HG02885 (cell line): ENCODE results near the gene THAP6.

ENCODE experiments used
- ATAC-seq: cut with Tn5 transposase; IDR thresholded peaks from one replicate; pipeline ENCODE4 v1.9.1; 2021; ENCODE audit warnings: mild to moderate bottlenecking; ENCODE audit not compliant: unreplicated experiment, poor library complexity

THAP6 gene

DNA sequence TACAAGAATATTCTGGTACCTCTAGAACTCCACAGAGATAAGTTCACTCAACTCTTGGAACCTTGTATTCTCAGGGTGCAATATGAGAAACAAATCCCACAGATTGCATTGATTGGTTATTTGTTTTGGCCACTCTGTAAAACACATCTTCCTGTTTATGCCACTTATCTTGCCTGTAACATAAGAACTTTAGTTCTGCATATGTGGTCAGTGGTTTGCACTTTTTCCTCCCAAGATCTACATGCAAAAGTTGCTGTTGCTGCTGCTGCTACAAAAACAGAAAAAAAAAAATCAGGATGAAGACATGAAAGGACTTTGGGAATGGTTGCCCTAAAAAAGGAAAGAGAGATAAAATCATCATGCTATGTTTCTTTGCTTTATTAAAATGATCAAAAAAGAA lies 51.2 kb downstream of the THAP6 start:
- ATAC-seq, result no peak

DNA sequence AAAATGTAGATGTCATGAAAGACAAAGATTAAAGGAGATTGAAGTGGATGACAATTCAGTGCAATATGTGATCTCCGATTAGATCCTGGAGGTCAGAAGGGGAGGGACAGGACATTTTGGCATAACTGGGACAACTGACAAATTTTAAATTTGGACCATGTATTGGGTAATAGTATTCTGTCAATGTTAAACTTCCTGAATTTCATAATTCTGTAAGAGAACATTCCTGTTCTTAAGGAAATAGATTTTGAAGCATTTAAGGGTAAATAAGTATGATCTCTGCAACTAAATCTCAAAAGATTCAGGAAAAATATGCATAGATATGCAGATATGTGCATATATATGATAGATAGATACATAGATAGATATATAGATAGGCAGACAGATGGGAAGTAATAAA lies 52.6 kb downstream of the THAP6 start:
- ATAC-seq, result no peak

DNA sequence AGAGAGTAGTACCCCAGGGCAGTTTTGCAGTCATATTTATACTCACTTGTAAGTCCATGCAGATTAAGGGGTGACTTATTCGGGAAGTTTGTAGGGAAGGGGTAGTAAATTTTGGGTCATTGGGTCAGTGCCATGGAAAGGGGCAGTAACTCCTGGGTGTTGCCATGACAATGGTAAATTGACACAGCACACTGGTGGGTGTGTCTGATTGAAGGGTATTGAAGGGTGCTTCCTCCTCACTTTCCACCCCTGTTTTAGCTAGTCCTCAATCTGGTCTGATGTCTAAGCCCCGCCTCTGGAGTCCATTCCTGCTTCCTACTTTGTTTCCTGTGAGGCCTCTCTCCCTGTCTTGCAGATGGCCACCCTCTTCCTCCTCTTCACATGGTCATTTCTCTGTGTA lies 53.5 kb downstream of the THAP6 start:
- no peak for ATAC-seq
